ENCODE results near the gene AFF3.

DNA sequence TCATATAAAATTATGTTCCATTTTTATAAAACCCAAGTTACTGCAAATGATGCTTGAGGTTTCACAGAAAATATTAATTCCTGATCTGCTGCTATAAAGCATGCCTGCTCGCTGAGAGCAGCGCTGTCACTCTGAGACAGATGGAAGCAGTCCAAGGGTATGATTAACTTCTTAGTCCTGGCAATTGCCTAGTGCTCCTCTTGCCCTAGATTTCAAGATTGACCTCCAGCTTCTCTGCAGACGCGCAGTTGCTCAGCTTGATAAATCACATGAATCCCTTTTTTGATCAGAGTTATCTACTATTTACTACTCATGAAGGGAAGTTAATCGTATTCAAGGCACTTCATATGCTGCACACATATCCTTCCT is 498.0 kb downstream of the AFF3 start:
- TF ChIP-seq RELA (CRISPR knock-in tag; IDR thresholded peaks at IDR 0.05) = no peak
- TF ChIP-seq, protein P1, sequence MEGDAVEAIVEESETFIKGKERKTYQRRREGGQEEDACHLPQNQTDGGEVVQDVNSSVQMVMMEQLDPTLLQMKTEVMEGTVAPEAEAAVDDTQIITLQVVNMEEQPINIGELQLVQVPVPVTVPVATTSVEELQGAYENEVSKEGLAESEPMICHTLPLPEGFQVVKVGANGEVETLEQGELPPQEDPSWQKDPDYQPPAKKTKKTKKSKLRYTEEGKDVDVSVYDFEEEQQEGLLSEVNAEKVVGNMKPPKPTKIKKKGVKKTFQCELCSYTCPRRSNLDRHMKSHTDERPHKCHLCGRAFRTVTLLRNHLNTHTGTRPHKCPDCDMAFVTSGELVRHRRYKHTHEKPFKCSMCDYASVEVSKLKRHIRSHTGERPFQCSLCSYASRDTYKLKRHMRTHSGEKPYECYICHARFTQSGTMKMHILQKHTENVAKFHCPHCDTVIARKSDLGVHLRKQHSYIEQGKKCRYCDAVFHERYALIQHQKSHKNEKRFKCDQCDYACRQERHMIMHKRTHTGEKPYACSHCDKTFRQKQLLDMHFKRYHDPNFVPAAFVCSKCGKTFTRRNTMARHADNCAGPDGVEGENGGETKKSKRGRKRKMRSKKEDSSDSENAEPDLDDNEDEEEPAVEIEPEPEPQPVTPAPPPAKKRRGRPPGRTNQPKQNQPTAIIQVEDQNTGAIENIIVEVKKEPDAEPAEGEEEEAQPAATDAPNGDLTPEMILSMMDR (CRISPR knock-in tag; IDR thresholded peaks at IDR 0.05) = no peak
- TF ChIP-seq ZNF660 (CRISPR knock-in tag; IDR thresholded peaks at IDR 0.05; ENCODE audit: borderline replicate concordance, low read depth) = no peak
- TF ChIP-seq EZH2 (conservative IDR thresholded peaks at IDR 0.05; ENCODE audit: low read depth, low read length) = no peak
- TF ChIP-seq, protein P2, sequence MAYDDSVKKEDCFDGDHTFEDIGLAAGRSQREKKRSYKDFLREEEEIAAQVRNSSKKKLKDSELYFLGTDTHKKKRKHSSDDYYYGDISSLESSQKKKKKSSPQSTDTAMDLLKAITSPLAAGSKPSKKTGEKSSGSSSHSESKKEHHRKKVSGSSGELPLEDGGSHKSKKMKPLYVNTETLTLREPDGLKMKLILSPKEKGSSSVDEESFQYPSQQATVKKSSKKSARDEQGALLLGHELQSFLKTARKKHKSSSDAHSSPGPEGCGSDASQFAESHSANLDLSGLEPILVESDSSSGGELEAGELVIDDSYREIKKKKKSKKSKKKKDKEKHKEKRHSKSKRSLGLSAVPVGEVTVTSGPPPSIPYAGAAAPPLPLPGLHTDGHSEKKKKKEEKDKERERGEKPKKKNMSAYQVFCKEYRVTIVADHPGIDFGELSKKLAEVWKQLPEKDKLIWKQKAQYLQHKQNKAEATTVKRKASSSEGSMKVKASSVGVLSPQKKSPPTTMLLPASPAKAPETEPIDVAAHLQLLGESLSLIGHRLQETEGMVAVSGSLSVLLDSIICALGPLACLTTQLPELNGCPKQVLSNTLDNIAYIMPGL (CRISPR knock-in tag; IDR thresholded peaks at IDR 0.05; ENCODE audit: borderline replicate concordance in 1 of 2, low read depth in 1 of 2) = no peak
- TF ChIP-seq NFATC3 (CRISPR knock-in tag; IDR thresholded peaks at IDR 0.05) = no peak
- no peak for TF ChIP-seq KDM3A (CRISPR knock-in tag; IDR thresholded peaks at IDR 0.05; ENCODE audit: low read depth)
- TF ChIP-seq ZSCAN30 (CRISPR knock-in tag; IDR thresholded peaks at IDR 0.05) = no peak

Data from HepG2 (cell line).